ENCODE measurements around the gene PIP4P1.
"Not testable (repeated sequence)": the region's sequence is repeated elsewhere in the genome, so short reads cannot be mapped to it uniquely, and the experiment has no call there.

The PIP4P1 gene

GRCh38 chr14:20461225-20462141, at the start of gene PIP4P1:
Gene PIP4P1 (minus strand): TSS chr14:20461434. CDS start chr14:20461325, 109 bp downstream.
- peak; percentile 99 for DNase-seq

GRCh38 chr14:20508367-20508766, 47.1 kb upstream of the PIP4P1 start:
- DNase-seq, result no peak

- DNase-seq, result not testable (repeated sequence)
These were observed 46.3 kb upstream of the PIP4P1 start for GRCh38 chr14:20507537-20507936.

GRCh38 chr14:20506752-20507151, 45.5 kb upstream of the PIP4P1 start:
- not testable (repeated sequence) for DNase-seq

GRCh38 chr14:20506276-20506675, 45.0 kb upstream of the PIP4P1 start:
- not testable (repeated sequence) for DNase-seq

- no peak for DNase-seq
These were observed 42.7 kb upstream of the PIP4P1 start for GRCh38 chr14:20503898-20504297.

- DNase-seq, result no peak
These were observed 40.1 kb upstream of the PIP4P1 start for GRCh38 chr14:20501346-20501745.

- no peak for DNase-seq
These were observed 38.6 kb upstream of the PIP4P1 start for GRCh38 chr14:20499881-20500280.

- no peak for DNase-seq
These were observed 37.9 kb upstream of the PIP4P1 start for GRCh38 chr14:20499108-20499507.

GRCh38 chr14:20498622-20499021, 37.4 kb upstream of the PIP4P1 start:
- DNase-seq, result no peak

- no peak for DNase-seq
These were observed 33.9 kb upstream of the PIP4P1 start for GRCh38 chr14:20494935-20495766.

GRCh38 chr14:20493634-20494033, 32.4 kb upstream of the PIP4P1 start:
- DNase-seq, result no peak

GRCh38 chr14:20492486-20492885, 31.3 kb upstream of the PIP4P1 start:
- no peak for DNase-seq

- no peak for DNase-seq
These were observed 29.3 kb upstream of the PIP4P1 start for GRCh38 chr14:20490563-20490962.

GRCh38 chr14:20489093-20489994, 28.1 kb upstream of the PIP4P1 start:
- no peak for DNase-seq

GRCh38 chr14:20487396-20487725, 26.1 kb upstream of the PIP4P1 start:
- DNase-seq, result no peak

GRCh38 chr14:20486684-20487395, 25.6 kb upstream of the PIP4P1 start:
- DNase-seq, result no peak

GRCh38 chr14:20485900-20486299, 24.7 kb upstream of the PIP4P1 start:
- DNase-seq, result no peak

- DNase-seq, result no peak
These were observed 21.1 kb upstream of the PIP4P1 start for GRCh38 chr14:20482382-20482781.

- DNase-seq, result no peak
These were observed 17.7 kb upstream of the PIP4P1 start for GRCh38 chr14:20478894-20479293.

GRCh38 chr14:20477211-20477876, 16.1 kb upstream of the PIP4P1 start:
- DNase-seq, result peak; percentile 7

- no peak for DNase-seq
These were observed 15.5 kb upstream of the PIP4P1 start for GRCh38 chr14:20476776-20477175.
